ENCODE results near the gene HS3ST2. TPM values are rescaled to one million over a fixed set of nuclear protein-coding genes. Genes with fewer than 3 reads are reported as not detected.

HS3ST2 gene
- total RNA-seq, 2 donors from 2014 or later, result not detected

DNA sequence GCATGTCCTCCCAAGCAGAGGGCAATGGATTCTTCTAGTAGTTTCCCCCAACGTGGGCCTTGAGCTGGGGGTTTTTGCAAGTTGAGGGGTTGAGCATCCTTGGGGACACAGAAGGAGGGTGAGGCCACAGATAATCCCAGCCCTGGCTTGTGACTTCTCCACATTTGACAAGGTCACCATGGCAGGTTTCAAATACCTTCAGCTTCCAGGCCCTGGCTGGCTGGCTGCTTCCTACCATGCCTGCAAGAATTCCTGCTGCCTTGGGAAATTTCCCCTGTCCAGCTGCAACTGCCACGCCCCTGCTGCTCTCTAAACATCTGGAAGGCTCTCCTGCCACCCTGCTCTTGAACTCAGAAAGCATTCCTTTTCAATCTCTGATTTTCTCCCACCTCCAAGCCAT lies 41.3 kb downstream of the HS3ST2 start:
- ATAC-seq, result no peak
- Mint-ChIP-seq H3K27ac (no peak overlapping the region), H3K9me3 (no peaks in the 10 kb centered on the region), H3K36me3 (no peaks in the 10 kb centered on the region)
- no peak for DNase-seq (ENCODE audit: low spot score in 2 of 2)

DNA sequence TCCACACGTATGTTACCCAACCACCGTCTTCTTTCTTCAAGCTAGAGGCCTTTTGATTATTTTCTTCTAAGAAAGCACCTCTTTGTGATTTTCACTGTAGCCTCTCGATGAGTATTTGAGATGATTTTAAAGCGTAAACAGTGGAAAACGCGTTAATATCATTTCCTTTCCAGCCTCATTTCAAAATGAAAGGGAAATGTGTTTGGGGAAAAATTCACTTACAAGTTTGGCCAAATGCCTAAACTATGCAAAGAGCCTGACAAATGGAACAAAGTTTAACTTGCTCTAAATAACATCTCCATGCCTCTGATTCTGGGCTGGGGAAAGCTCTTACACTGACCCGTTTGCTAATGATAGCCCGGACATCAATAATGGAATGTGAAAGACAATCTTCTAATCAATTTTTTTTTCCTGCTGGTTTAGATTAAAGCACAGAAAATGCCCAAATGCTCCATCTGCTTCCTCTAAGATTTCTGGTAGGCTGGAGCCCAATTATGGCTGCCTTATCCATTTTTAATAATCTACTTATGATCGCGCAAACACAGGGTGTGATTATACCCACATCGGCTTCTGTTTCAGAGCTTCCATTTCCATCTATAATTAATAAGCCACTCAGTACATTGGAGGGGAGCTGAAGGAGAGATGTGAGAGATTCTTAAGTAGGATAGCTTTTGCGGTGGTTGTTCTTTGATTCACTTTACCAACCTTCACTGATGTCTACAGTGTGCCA lies 43.5 kb downstream of the HS3ST2 start:
- ATAC-seq, result no peak
- Mint-ChIP-seq H3K36me3 (no peaks in the 10 kb centered on the region), H3K9me3 (no peaks in the 10 kb centered on the region), H3K27ac (no peak overlapping the region)
- no peak for DNase-seq (ENCODE audit: low spot score in 2 of 2)

DNA sequence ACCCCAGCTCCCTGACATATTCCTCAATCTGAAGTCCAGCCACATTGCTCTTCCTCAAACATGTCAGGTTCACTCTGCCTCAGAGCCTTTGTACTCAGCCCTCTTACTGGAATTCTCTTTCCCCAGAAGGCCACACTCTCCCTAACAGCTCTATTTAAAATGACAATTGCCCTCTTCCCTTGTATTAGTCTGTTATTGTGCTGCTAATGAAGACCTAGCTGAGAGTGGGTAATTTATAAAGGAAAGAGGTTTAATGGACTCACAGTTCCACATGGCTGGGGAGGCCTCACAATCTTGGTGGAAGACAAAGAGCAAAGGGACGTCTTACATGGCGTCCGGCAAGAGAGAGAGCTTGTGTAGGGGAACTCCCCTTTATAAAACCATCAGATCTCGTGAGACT lies 46.0 kb downstream of the HS3ST2 start:
- ATAC-seq, result no peak
- no peak overlapping the region for H3K27ac Mint-ChIP-seq
- no peaks in the 10 kb centered on the region for H3K36me3 Mint-ChIP-seq
- DNase-seq (ENCODE audit: low spot score in 2 of 2), result no peak
- no peaks in the 10 kb centered on the region for H3K9me3 Mint-ChIP-seq

DNA sequence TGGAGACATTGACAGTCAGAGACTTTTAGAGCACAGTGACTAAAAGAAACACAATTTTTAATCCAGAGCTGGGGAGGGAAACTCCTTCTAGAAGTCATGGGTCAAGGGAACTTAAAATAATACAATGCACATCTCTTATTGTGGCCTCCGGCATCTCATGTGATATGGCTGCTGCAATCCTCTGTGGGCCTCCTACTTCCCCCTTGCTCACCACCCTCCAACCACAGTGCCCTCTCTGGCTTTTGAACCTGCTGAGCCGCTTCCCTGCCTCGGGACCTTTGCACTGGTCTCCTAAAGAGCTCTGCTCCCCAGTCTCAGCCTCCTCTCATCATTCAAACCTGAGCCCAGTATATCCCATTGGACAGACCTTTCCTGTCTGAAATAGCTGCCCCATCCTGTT lies 47.6 kb downstream of the HS3ST2 start:
- ATAC-seq (no peak), DNase-seq (ENCODE audit: low spot score in 2 of 2) (no peak)
- Mint-ChIP-seq H3K9me3 (no peaks in the 10 kb centered on the region), H3K27ac (no peak overlapping the region), H3K36me3 (no peaks in the 10 kb centered on the region)

DNA sequence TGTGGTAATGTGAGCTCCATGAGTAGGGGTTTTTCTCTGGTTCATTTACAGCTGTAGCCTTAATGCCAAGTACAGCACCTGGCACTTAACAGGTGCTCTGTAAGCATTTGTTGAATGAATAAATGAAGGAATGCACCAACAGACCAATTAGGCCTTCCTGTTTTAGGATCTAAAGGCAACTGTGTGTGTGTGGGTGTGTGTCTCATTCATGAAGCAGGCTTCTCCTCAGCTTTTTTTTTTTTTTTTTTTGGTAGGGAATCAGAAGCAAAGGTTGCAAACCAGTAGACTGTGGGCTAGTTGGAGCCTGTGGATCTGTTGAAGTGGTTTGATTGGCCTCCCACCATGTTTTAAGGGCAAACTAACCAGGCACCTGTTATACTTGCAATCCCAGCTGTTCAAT lies 48.1 kb downstream of the HS3ST2 start:
- ATAC-seq (no peak), DNase-seq (ENCODE audit: low spot score in 2 of 2) (no peak)
- H3K36me3 Mint-ChIP-seq, result no peaks in the 10 kb centered on the region
- no peak overlapping the region for H3K27ac Mint-ChIP-seq
- H3K9me3 Mint-ChIP-seq, result no peaks in the 10 kb centered on the region

DNA sequence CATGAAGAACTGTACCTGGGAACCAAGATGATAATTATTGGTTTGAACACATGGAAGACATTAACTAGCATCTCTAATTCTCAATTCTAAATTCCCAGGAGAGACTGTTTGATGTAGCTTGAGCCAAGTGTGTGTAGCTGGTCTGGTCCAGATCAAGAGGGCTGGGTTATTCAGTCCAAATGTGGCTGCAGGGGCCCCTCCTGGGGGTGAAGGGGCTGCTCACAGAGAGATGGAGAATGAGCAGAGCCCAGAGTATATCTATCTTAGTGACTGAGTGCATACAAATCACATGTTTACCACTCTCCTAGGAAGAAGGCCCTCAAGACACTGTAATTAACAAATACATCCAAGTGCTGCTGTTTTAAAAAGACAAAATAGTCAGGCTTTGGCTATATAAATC lies 50.4 kb downstream of the HS3ST2 start:
- Mint-ChIP-seq H3K9me3 (no peaks in the 10 kb centered on the region), H3K27ac (no peak overlapping the region), H3K36me3 (no peaks in the 10 kb centered on the region)
- ATAC-seq (no peak), DNase-seq (ENCODE audit: low spot score in 2 of 2) (no peak)

DNA sequence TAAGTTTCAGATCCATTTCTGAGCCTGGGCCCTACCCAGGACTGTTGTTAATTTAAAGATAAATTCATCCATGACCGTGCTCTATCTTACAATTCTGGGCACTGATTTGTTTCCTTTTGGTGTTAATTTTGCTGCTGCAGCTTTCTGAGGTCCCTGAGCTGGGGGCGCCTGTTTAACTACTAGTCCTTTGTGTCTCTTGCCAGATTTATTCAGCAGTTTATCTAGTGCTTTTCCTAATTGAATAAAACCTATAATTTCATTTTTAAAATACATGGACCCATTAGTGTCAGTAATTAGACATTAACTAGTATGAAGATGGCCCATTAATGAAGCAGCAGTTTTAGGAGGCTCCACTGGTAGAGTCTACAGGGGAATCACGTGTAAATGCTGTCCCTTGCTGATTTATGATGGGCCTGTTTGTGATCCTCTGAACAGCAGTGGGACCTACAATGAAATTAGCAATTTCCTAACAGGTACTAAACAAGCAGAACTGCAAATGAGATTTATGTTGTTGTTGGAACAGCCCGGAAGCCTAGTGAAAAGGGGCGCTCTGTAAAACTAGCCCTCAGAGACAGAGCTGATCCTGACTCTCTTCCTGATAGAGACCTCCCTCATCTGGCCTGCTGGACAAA lies 54.7 kb downstream of the HS3ST2 start:
- DNase-seq (ENCODE audit: low spot score in 2 of 2) (no peak), ATAC-seq (no peak)
- H3K27ac Mint-ChIP-seq, result no peak overlapping the region
- no peaks in the 10 kb centered on the region for H3K36me3 Mint-ChIP-seq
- no peaks in the 10 kb centered on the region for H3K9me3 Mint-ChIP-seq

DNA sequence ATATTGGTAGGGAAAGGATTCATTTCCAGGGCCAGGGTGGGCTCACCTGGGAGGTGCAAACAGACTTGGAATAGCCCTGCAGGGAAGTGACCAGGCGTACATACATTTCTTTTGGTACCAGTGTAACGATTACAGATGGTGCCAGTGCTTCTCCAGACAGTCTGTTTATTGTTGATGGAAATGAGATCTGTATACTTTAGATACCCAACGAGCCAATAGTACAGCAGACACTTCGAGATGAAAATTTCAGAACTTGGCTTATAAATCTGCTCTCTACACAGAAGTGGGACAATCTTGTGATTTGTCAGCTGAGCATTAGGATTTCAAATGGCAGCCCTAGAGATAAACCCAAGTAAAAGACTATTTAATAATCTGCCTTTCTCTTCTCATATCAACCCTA lies 57.9 kb downstream of the HS3ST2 start:
- H3K27ac Mint-ChIP-seq, result no peak overlapping the region
- DNase-seq (ENCODE audit: low spot score in 2 of 2) (no peak), ATAC-seq (no peak)
- no peaks in the 10 kb centered on the region for H3K36me3 Mint-ChIP-seq
- no peaks in the 10 kb centered on the region for H3K9me3 Mint-ChIP-seq

DNA sequence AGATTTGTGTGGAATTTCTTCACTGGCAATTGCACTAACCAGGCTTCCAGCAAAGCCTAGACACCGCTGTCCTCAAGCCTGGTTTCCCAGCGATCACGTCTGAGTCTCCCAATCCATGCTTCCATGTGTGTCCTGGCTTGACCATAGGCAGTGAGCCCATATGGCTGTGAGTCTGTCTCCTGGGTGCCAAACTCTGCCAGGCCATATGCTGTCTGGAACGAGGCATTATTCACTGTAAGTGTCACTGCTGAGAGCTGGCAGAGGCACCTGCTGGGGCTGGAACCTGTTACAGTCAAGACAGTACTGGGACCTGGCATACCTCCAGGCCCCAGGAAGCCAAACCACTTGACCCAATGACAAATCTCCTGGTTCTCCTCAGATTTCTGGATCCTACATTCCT lies 60.4 kb downstream of the HS3ST2 start:
- Mint-ChIP-seq H3K27ac (no peak overlapping the region), H3K9me3 (no peaks in the 10 kb centered on the region), H3K36me3 (no peaks in the 10 kb centered on the region)
- DNase-seq (ENCODE audit: low spot score in 2 of 2) (no peak), ATAC-seq (no peak)

DNA sequence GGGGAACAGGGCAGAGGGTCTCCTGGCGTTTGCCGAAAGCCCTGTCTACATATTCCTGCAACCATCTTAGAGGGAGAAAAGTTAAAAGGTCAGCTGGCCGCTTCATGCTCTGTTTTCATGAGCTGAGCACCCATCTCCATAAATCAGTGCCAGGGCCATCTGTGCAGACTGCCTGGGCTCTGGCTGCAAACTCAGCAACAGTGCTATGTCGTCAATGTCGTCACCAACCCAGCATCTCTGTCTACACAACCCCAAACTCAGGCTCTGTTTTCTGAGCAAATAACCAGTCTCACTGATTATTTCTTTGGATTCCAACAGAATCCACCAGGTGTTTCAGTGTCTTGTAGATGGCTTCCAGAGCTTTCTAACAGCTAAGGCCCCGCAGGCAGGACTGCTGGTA lies 65.0 kb downstream of the HS3ST2 start:
- Mint-ChIP-seq H3K36me3 (no peaks in the 10 kb centered on the region), H3K9me3 (no peaks in the 10 kb centered on the region), H3K27ac (no peak overlapping the region)
- ATAC-seq, result no peak
- DNase-seq (ENCODE audit: low spot score in 2 of 2), result no peak

DNA sequence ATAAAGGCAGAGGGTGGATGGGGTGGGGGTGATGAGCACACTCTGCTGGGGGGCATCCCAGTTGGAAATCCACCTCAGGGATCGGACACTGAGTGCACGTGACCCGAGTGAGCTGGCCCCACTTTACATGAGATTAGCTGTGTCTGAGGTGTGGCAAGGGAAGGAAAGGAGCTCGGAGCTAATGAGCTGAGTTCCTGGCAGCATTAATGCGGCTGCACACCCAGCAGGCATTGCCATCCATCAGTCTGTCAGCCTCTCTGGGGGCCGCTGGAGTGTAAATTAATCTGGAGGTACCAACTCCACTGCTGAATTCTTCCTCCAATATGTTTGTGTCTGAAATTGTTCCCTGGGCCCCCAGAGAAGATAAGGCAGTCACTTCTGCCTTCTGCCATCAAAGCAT lies 65.5 kb downstream of the HS3ST2 start:
- Mint-ChIP-seq H3K27ac (no peak overlapping the region), H3K9me3 (no peaks in the 10 kb centered on the region), H3K36me3 (no peaks in the 10 kb centered on the region)
- no peak for DNase-seq (ENCODE audit: low spot score in 2 of 2)
- ATAC-seq, result no peak

DNA sequence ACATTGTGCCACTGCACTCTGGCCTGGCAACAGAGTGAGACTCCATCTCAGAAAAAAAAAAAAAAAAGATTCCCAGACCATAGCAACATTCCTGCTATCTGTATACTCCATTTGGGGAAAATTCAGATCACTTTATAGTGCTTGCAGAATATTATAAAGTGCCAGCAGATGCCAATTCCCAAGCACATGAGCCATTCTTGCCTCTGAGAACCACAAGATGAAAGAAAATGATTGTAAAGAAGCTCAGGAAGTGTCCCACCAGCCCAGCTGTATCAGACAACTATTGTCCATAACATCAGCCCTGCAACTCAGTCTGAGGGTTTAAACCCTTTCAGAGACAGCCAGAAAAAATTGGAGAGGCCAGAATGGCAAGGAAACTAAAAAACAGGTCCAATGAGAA lies 69.0 kb downstream of the HS3ST2 start:
- Mint-ChIP-seq H3K36me3 (no peaks in the 10 kb centered on the region), H3K27ac (no peak overlapping the region), H3K9me3 (no peaks in the 10 kb centered on the region)
- ATAC-seq (no peak), DNase-seq (ENCODE audit: low spot score in 2 of 2) (no peak)

DNA sequence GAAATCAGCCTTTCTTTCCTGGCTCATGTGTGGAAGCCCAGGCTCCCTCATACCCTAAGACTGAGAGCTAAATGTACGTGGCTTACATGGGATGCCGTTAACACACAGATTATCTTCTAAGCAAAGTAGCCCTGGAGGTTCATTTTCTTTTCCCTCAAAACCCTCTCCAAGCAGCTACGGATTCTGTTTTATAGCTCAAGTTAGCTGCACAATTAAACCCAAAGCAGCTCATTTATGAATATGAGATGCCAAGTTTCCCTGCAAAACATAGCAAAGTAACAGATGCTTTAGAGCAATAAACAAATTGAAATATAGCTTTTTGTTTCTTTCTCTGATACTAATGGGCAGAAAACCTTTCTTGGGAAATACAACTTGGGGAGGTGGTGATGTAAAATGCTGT lies 72.0 kb downstream of the HS3ST2 start:
- Mint-ChIP-seq H3K27ac (peak overlapping the region in 1 of 2 donors; percentile 50), H3K36me3 (no peaks in the 10 kb centered on the region), H3K9me3 (no peaks in the 10 kb centered on the region)
- DNase-seq (ENCODE audit: low spot score in 2 of 2) (no peak), ATAC-seq (no peak)

DNA sequence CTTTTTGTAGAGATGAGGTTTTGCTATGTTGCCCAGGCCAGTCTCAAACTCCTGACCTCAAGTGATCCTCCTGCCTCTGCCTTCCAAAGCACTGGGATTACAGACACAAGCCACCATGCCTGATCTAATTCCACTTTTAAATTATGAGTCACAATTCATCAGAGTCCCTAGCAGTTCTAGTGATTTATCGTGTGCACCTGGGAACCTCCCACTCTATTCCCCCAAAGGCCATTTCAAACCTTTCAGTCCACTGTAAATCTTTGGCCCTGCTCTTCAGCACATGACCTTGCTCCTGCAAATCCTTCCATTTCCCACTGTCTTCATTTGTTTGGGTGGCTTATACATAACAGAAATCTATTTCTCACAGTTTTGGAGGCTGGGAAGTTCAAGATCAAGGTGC lies 73.0 kb downstream of the HS3ST2 start:
- Mint-ChIP-seq H3K27ac (no peak overlapping the region), H3K36me3 (no peaks in the 10 kb centered on the region), H3K9me3 (no peaks in the 10 kb centered on the region)
- DNase-seq (ENCODE audit: low spot score in 2 of 2), result no peak
- ATAC-seq, result no peak

DNA sequence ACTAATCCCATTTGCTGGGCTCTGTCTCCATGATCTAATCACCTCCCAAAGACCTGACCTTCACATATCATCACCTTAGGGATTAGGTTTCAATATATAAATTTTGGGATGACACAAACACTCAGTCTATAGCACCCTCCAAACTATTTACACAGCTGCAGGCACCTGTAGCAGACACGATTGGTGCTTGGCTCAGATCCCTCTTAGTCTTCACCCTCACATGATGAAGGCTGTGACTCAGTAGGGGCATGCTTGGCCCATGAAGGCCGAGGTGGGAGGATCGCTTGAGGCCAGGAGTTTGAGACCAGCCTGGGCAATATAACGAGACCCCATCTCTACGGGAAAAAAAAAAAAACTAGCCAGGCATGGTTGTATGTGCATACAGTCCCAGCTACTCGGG lies 73.5 kb downstream of the HS3ST2 start:
- H3K9me3 Mint-ChIP-seq, result no peaks in the 10 kb centered on the region
- DNase-seq (ENCODE audit: low spot score in 2 of 2), result no peak
- no peak for ATAC-seq
- H3K36me3 Mint-ChIP-seq, result no peaks in the 10 kb centered on the region
- no peak overlapping the region for H3K27ac Mint-ChIP-seq

DNA sequence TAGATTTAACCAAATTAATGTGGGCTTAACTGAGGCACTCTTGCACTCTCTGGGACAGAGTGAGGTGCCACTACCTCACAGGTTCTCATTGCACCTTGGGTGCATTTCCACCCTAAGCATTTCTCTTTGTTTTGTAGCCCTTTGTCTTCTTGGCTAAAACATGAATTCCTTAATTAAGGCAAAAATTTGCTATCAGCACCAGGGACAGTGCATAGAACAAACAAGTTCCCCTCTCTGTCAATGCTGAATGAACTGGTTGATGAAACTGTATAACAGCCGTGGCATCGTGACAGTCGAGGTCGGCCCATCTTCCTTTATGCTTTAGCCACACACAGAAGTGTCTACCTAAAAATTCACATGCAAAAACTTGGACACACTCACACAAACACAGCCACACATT lies 74.8 kb downstream of the HS3ST2 start:
- ATAC-seq (no peak), DNase-seq (ENCODE audit: low spot score in 2 of 2) (no peak)
- no peaks in the 10 kb centered on the region for H3K36me3 Mint-ChIP-seq
- H3K27ac Mint-ChIP-seq, result no peak overlapping the region
- no peaks in the 10 kb centered on the region for H3K9me3 Mint-ChIP-seq

DNA sequence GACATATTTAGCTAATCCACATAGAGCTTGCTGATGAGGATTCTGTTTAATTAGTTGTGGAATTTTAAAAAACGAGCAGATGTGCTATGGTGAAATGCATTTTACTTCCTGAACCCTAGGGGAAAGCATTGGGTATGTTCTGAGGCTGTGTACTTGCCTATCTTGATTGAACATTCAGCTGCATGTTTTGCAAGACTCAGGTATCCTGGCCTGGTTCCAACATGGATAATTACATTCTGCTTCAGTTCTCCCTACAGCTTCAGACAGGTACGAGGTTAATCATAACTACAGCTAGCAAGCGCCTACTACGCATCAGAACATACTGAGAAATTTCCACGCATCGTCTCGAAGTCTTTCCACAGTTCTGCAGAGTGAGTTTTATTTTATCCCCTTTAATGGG lies 77.0 kb downstream of the HS3ST2 start:
- ATAC-seq (no peak), DNase-seq (ENCODE audit: low spot score in 2 of 2) (no peak)
- H3K27ac Mint-ChIP-seq, result no peak overlapping the region
- no peaks in the 10 kb centered on the region for H3K36me3 Mint-ChIP-seq
- no peaks in the 10 kb centered on the region for H3K9me3 Mint-ChIP-seq

DNA sequence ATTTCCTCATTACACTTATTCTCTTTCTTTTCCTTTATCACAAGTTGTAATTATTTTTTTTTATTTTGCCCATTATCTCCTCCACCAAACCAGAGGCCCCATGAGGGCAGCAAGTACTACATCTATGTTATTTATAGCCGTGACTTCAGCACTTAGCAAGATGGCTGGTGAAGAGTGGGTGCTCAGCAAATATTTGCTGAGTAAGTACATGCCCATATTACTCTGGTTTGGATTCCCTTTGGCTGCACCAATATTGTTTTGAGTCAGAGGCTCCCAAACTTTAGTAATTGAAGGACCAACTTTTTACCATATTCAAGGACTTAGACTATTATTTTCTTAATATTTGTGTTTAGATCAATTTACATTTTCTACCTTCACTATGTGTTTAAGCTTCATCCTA lies 83.2 kb downstream of the HS3ST2 start:
- H3K36me3 Mint-ChIP-seq, result no peaks in the 10 kb centered on the region
- no peaks in the 10 kb centered on the region for H3K9me3 Mint-ChIP-seq
- DNase-seq (ENCODE audit: low spot score in 2 of 2), result no peak
- no peak for ATAC-seq
- H3K27ac Mint-ChIP-seq, result no peak overlapping the region

All from activated naive CD4-positive, alpha-beta T cell treated with anti-CD3 and anti-CD28 coated beads, Interleukin-2, amount 50 U/mL, for 72 hours (primary cell).